ENCODE measurements around the gene OSR1.

DNA sequence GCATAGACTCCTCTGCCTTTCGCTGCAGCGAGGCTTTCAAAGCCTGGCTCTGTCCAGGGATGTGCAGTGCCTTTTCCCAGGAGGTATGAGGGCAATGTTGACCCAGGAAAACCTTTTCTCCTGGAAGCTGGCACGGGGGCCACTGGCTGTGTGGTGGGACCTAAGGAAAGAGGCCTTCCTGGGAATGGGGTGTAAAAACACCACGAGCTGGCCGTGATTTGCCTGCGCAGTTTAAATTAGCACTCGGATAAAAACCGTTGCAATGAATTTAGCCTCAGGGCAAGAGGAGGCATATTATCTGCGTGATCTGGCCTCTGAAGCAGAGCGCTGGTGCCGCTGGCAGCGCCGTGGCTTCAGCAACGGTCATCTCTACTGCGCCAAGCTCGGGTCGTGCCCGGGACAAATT is 3.0 kb downstream of the OSR1 start:
- TF ChIP-seq, protein P1, sequence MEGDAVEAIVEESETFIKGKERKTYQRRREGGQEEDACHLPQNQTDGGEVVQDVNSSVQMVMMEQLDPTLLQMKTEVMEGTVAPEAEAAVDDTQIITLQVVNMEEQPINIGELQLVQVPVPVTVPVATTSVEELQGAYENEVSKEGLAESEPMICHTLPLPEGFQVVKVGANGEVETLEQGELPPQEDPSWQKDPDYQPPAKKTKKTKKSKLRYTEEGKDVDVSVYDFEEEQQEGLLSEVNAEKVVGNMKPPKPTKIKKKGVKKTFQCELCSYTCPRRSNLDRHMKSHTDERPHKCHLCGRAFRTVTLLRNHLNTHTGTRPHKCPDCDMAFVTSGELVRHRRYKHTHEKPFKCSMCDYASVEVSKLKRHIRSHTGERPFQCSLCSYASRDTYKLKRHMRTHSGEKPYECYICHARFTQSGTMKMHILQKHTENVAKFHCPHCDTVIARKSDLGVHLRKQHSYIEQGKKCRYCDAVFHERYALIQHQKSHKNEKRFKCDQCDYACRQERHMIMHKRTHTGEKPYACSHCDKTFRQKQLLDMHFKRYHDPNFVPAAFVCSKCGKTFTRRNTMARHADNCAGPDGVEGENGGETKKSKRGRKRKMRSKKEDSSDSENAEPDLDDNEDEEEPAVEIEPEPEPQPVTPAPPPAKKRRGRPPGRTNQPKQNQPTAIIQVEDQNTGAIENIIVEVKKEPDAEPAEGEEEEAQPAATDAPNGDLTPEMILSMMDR (IDR thresholded peaks at IDR 0.05 in 8 of 11, conservative IDR thresholded peaks at IDR 0.05 in 3 of 11): no peak
- TF ChIP-seq POLR2AphosphoS5 (IDR thresholded peaks at IDR 0.05): no peak

All from spleen (tissue), 7 donors.